PFSK-1 (cell line): ENCODE results near the gene CUL5.

Source experiments
- POLR2AphosphoS5 ChIP-seq: IDR thresholded peaks from 2 replicates; pipeline ENCODE4 v1.6.1; 2012; ENCODE audit warnings: low read depth, mild to moderate bottlenecking, control low read depth, low read length, moderate library complexity
- TAF1 ChIP-seq: IDR thresholded peaks from 2 replicates; pipeline ENCODE4 v1.6.1; 2012; ENCODE audit warnings: low read length, control low read depth, borderline replicate concordance; ENCODE audit not compliant: insufficient read depth
- TF ChIP-seq, protein P1 (sequence below), 2 experiments: IDR thresholded peaks; 2 replicates each; pipeline versions ENCODE4 v1.6.1 to v1.8.0; 2011 to 2012; ENCODE audit warnings: low read depth in 2 of 2, low read length in 2 of 2, control low read depth in 1 of 2, inconsistent platforms in 1 of 2, mild to moderate bottlenecking in 1 of 2, moderate library complexity in 1 of 2; ENCODE audit not compliant: insufficient read depth in 1 of 2

- TF ChIP-seq, protein P1, sequence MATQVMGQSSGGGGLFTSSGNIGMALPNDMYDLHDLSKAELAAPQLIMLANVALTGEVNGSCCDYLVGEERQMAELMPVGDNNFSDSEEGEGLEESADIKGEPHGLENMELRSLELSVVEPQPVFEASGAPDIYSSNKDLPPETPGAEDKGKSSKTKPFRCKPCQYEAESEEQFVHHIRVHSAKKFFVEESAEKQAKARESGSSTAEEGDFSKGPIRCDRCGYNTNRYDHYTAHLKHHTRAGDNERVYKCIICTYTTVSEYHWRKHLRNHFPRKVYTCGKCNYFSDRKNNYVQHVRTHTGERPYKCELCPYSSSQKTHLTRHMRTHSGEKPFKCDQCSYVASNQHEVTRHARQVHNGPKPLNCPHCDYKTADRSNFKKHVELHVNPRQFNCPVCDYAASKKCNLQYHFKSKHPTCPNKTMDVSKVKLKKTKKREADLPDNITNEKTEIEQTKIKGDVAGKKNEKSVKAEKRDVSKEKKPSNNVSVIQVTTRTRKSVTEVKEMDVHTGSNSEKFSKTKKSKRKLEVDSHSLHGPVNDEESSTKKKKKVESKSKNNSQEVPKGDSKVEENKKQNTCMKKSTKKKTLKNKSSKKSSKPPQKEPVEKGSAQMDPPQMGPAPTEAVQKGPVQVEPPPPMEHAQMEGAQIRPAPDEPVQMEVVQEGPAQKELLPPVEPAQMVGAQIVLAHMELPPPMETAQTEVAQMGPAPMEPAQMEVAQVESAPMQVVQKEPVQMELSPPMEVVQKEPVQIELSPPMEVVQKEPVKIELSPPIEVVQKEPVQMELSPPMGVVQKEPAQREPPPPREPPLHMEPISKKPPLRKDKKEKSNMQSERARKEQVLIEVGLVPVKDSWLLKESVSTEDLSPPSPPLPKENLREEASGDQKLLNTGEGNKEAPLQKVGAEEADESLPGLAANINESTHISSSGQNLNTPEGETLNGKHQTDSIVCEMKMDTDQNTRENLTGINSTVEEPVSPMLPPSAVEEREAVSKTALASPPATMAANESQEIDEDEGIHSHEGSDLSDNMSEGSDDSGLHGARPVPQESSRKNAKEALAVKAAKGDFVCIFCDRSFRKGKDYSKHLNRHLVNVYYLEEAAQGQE (IDR thresholded peaks at IDR 0.05; ENCODE audit: insufficient read depth in 1 of 2, low read depth in 2 of 2, low read length in 2 of 2): no peak
- no peak for TF ChIP-seq POLR2AphosphoS5
- no peak for TF ChIP-seq TAF1
Measured at GRCh38 chr11:108035690-108036089, 27.0 kb downstream of the CUL5 start.
